IPS DF 4.7 (cell line): ENCODE data around the gene NAV3.

Experiments used
- DNase-seq: peaks from one replicate; pipeline ENCODE4 v3.0.0-alpha.2; 2013; ENCODE audit warnings: low spot score; ENCODE audit errors: extremely low read depth

NAV3 gene

DNA sequence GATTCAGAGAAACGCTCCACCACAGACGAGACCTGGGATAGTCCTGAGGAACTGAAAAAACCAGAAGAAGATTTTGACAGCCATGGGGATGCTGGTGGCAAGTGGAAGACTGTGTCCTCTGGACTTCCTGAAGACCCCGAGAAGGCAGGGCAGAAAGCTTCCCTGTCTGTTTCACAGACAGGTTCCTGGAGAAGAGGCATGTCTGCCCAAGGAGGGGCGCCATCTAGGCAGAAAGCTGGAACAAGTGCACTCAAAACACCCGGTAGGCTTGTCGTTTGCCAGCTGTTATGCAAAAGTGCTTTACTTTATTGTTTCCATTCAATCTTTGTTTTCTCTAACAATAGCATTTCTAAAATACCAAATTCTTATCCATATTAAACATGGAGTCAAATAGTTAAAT lies 287.3 kb downstream of the NAV3 start:
- peak; percentile 16 for DNase-seq

DNA sequence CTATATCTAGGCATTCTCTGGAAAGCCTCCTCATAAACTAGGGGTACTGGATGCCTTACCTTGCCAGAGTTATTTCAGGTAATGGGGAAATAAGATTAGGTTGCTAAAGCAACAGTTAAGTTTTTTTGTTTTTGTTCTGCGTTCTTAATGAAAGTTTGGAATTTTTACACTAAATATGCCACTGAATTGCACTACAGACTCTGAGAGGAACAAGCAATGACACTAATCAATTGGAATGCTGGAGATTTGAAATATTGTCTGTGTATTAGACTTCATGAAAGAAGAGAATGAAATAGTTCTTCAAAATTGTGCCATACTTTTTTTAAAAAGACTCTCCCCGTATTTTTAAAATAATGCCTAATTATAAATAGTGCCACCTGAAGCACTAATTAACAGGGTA lies 287.8 kb downstream of the NAV3 start:
- DNase-seq, result no peak

GRCh38 chr12:78119351-78119918 lies 288.7 kb downstream of the NAV3 start:
- no peak for DNase-seq

DNA sequence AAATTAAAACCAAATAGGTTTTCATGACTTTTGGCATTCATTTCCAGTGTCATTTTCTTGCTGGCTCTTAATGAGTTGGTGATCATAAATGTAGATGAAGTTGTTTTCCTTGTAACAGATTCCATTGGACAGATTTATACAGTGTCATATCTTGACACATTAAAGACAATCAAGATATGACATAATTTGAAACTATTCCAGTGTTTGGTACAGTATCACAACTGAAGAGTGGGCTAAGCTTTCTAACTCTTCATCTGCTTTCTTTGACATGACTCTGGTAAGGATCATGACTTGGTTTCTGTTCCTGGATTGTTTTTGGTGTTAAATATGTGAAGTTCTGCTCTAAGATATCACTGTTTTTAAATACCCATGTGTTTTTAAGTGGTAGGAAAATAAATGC lies 289.6 kb downstream of the NAV3 start:
- DNase-seq, result no peak

DNA sequence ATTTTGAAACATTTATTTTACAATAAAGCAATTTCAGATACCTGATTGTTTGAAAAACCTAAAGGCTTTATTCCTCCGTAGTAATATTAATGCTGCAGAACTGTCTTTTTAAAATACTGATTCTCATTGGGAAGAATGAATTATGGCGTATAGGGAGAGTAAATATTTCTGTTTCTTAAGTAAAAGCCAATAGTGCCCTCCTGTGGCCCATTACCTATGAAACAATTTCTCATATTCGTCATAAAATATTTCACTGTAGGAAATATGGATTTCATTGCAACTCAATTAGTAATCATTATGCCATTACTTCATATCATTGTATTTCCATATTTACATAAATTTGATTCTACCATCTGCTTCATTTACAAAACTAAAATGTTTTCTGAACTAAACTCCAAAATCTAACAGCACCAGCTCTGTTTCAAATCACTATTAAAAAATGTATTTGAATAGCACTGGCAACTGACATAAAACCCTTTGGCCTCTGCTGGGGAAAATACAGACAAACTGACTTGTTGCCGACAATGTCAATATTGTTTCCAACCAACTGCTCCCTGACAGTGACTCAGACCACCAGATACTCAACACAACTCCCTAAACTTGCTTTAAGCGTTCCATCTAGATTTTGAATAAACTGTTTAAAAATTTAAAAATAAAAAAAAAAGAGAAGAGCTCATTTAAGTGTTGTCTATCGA lies 290.3 kb downstream of the NAV3 start:
- no peak for DNase-seq

DNA sequence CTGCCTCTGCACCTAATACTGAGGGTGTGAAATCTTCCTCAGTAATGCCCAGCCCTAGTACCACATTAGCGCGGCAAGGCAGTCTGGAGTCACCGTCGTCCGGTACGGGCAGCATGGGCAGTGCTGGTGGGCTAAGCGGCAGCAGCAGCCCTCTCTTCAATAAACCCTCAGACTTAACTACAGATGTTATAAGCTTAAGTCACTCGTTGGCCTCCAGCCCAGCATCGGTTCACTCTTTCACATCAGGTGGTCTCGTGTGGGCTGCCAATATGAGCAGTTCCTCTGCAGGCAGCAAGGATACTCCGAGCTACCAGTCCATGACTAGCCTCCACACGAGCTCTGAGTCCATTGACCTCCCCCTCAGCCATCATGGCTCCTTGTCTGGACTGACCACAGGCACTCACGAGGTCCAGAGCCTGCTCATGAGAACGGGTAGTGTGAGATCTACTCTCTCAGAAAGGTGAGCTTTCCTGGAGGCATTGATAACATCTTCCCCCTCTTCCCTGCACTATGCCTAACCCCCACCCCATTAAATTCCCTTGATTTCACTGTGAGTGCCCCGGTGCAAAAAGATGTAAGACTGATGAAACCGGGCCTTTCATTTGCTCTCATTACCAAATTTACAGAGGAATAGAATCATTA lies 291.4 kb downstream of the NAV3 start:
- DNase-seq, result no peak

DNA sequence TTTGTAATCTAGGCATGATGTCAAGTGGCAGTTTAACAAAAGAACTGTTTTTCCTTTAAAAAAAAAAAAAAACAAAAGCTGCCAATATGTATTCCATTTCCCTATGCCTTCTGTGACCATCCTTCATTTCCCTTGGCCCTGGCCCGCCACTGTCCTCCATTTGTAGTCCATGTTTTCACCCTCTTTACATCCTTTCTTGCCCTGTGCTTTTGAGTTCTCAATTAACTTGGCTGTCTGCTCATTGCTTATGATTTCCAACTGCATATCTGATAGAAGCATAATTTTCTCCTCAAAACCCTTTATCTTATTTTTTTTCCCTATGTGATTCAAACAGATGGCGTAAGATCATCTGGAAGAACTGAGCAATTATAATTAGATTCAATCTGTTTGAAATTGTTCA lies 297.5 kb downstream of the NAV3 start:
- no peak for DNase-seq

GRCh38 chr12:78143717-78144116 lies 313.0 kb downstream of the NAV3 start:
- no peak for DNase-seq

- no peak for DNase-seq
Observed at GRCh38 chr12:78145398-78145797, 314.7 kb downstream of the NAV3 start.

DNA sequence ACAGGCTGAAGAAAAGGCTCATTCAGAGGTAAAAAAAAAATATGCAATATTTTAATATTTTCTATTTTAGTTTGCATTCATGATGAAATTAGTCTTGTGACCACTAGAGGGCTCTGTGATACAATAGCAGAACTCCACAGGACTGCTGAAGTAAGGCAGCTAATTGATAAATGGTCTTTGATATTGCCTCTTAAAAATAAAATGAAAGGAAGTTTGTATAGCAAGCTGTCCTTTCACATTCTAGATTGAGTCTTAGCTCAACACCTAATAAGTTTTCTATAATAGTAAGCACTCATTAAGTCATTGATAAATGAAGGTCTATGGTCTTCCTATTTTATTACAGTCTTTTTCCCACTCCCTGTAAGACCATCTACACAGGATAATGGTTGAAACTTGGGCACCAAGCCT lies 315.7 kb downstream of the NAV3 start:
- DNase-seq, result peak; percentile 3

DNA sequence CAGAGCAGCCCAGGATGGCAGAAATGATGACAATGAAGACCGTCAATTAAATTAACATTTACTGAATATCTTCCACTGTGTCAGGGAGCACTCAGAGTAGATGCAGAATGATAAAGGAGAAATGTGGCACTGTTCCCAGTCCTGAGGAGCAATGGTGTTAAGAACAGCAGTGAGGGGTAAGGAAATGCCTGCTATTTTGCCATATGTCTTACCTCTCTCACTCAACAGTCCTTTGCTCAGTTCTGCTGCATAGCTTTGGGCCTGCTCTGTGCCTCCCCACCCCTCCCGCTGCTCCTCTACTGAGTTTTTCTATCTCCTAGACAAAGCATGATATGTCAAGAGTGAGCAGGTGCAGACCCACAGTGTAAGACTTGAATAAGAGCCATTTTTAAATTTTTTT lies 318.8 kb downstream of the NAV3 start:
- DNase-seq, result no peak

DNA sequence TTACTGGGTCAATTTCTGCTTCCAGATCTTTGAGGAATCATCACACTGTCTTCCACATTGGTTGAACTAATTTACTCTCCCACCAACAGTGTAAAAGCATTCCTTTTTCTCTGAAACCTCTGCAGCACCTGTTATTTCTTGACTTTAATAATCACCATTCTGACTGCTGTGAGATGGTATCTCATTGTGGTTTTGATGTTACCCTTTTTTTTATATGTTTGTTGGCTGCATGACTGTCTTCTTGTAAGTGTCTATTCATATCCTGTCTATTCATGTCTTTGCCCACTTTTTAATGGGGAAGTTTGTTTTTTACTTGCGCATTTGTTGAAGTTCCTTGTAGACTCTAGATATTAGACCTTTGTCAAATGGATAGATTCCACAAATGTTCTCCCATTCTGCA lies 324.9 kb downstream of the NAV3 start:
- no peak for DNase-seq

- no peak for DNase-seq
Observed at GRCh38 chr12:78156751-78157150, 326.1 kb downstream of the NAV3 start.

DNA sequence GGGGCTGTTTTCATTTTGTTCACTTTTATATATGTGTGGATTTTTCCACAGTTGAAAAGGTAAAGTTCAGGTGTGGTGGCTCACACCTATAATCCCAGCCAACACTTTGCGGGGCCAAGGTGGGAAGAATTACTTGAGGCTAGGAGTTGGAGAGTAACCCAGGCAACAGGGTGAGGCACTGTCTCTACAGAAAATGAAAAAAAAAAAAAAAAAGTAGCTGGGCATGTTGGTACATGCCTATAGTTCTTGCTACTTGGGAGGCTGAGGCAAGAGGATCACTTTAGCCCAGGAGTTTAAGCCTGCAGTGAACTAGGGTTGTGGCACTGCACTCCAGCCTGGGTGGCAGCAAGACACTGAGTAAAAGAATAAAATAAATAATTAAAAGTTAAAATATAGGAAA lies 326.5 kb downstream of the NAV3 start:
- DNase-seq, result no peak

- DNase-seq, result no peak
Observed at GRCh38 chr12:78164154-78164553, 333.5 kb downstream of the NAV3 start.

DNA sequence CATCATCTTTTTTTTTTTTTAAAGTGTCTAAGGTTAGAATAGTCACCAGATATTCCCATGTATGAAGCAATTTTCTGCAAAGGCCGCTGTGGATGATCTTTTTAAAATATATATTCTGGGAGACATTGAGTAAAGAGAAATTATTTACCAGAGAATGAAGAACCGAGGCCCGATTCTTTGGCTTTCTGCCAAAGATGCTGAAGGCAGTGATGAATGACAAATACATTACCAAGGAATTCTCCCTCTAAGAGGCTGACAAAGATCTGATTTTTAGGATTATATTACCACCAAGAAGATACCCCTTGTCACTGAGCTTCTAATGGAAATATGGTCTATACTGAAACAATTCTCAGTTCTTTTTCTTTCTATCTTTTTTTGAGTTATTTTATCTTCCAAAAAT lies 336.8 kb downstream of the NAV3 start:
- no peak for DNase-seq

DNA sequence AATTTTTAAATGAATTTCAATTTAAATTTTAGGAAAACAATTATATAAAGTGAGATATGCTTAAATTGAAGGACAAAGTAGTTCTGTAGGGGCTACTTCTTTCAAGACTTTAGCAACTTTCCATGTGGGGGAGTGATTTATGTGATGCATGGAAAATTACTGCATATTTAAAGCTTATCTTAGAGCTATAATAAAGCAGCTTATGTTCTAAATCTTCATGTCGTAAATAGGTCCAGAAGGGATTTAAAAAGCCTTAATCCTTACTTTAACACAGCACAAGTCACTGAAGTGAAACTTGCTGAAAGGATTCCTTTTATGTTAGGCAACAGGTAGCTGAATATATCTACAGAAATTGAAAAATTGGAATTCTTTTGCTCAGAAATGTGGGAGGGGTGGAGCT lies 340.4 kb downstream of the NAV3 start:
- no peak for DNase-seq

DNA sequence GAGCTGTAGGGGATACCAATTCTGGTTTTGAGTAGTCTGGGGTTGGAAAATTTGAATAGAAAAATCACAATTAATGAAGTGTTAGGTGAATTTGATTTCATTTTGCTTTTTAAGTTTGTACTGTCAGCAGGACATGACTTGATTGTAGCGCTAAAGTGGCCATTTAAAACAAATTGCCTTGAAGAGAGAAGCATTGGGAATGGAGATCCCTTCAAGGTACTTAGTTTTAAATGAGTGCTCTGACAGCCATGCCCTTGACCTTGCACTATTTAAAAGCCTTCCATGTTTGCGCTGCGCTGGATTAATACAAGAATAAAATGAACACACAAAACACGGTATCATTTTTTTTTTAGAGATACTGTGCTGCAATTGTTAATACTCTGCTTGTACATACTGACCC lies 345.9 kb downstream of the NAV3 start:
- no peak for DNase-seq

DNA sequence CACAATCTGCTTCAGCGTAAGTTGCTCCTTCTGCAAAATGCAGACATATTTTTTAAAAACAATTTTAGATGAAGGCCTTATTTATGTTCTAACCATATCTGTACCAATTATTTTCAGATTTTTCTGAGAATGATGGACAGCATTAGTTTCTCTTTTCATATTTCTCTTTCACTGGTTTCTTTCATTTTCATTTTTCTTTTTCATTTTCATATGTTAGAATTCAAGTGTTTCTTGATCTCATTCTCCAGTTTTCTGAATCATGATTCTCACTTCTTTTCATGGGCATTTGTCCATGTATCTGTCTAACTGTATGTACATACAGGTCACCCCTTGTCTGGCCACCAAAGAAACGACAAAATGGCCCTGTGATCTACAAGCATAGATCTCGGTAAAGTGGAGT lies 346.6 kb downstream of the NAV3 start:
- no peak for DNase-seq

GRCh38 chr12:78179346-78179745 lies 348.7 kb downstream of the NAV3 start:
- no peak for DNase-seq

DNA sequence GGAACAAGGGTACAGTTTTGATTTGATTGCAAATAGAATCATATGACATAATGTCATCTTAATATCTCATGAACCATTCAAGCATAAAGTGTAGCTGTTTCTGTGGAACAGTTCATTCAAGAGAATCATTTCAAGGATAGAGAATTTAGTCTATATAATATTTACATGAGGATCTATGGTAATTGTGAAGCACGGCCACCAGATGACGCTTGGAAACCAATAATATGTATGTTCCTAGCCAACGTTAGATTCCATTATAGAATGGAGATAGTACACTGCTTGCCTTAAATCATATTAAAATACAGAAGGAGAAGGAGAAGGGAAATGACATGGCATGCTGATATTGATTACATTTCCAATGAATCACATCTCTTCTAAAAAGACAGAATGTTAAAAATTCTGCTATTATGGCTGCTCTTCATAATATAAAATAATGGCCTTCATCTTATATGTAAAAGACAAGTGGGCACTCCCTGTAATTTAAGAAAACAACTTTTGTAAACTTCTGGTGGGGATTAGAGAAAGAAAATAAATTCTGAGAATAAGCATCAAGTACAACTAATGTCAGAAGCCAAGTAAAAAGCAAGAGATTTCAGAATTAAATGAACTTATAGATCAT lies 351.0 kb downstream of the NAV3 start:
- peak; percentile 7 for DNase-seq

- DNase-seq, result no peak
Observed at GRCh38 chr12:78183824-78184223, 353.1 kb downstream of the NAV3 start.

- no peak for DNase-seq
Observed at GRCh38 chr12:78185109-78185508, 354.4 kb downstream of the NAV3 start.
